ENCODE results near the gene MGRN1. TPM values are rescaled to one million over a fixed set of nuclear protein-coding genes. Genes with fewer than 3 reads are reported as not detected.

MGRN1 gene
- total and polyA plus RNA-seq, 2 of the 13 experiments (the other 11 are each of a cell fraction or from before 2014, with no cell fraction given): 11.9 to 12.6 TPM

GRCh38 chr16:4639899-4640509, 15.4 kb downstream of the MGRN1 start:
- H3K27me3 ChIP-seq (ENCODE audit: control insufficient read depth in 1 of 2, insufficient read depth in 2 of 2, low read length in 2 of 2): no peaks in the 10 kb centered on the region
- 95% methylated on average over 25 of the region's 27 CpGs for WGBS (ENCODE audit: low lambda C conversion rate)
- H3K9me3 ChIP-seq (ENCODE audit: low read length): no peaks in the 10 kb centered on the region
- H3K4me2 ChIP-seq (ENCODE audit: low read depth, low read length): no peak overlapping the region
- no peak for FAIRE-seq
- DNase-seq (ENCODE audit: low spot score): no peak
- H3K9ac ChIP-seq (ENCODE audit: insufficient read depth, low read depth, low read length): no peak overlapping the region
- in situ Hi-C loops (cut with HindIII; ENCODE audit: extremely low pct_ligation_motif_present, low pct_unique_long_range_greater_than_20kb) (no loop called here), intact Hi-C loops (cut with micrococcal nuclease; ENCODE audit: unreplicated experiment) (no loop called here)
- H3K4me1 ChIP-seq (ENCODE audit: insufficient read depth, low read length): peaks cover 27% of the 10 kb centered on the region
- POLR2A ChIA-PET: no interaction called here
- peaks cover 11 to 23% of the 10 kb centered on the region in 2 experiments; a peak in 3 of 5 replicates for H3K36me3 ChIP-seq (replicated peaks in 1 of 2; ENCODE audit: control insufficient read depth in 1 of 2, insufficient read depth in 2 of 2, low read length in 2 of 2)
- no peak overlapping the region for H2AFZ ChIP-seq (ENCODE audit: low read length)
- no peak overlapping the region for H3K4me3 ChIP-seq (replicated peaks in 1 of 3; ENCODE audit: insufficient read depth in 1 of 3, low read depth in 2 of 3, low read length in 3 of 3)
- CTCF ChIA-PET (ENCODE audit: low intra/inter-chr PET ratio, low total read pairs): no interaction called here
- H3K79me2 ChIP-seq (ENCODE audit: insufficient read depth, low read length): peaks cover 65% of the 10 kb centered on the region
- peaks cover 16% of the 10 kb centered on the region; the same call in 1 of the 2 replicates for H4K20me1 ChIP-seq (ENCODE audit: insufficient read depth, low read length)
- no peak overlapping the region for H3K27ac ChIP-seq (ENCODE audit: extremely low read length, insufficient read depth, low read length)
- BruUV-seq (replicated peaks): no TSS peak
- ATAC-seq: no peak
- TF ChIP-seq ONECUT2 (CRISPR knock-in tag; IDR thresholded peaks at IDR 0.05) (no peak), NFE2 (CRISPR knock-in tag; IDR thresholded peaks at IDR 0.05) (no peak), CAMTA2 (CRISPR knock-in tag; IDR thresholded peaks at IDR 0.05; ENCODE audit: borderline replicate concordance) (no peak), TAF1 (CRISPR knock-in tag; IDR thresholded peaks at IDR 0.05) (no peak), HIC2 (CRISPR knock-in tag; IDR thresholded peaks at IDR 0.05; ENCODE audit: low read depth) (no peak), ZFP91 (CRISPR knock-in tag; IDR thresholded peaks at IDR 0.05; ENCODE audit: borderline replicate concordance) (no peak), ZNF788 (CRISPR knock-in tag; IDR thresholded peaks at IDR 0.05; ENCODE audit: borderline replicate concordance) (no peak), ZNF318 (CRISPR knock-in tag; IDR thresholded peaks at IDR 0.05) (no peak), NBN (conservative IDR thresholded peaks at IDR 0.05) (no peak), ZNF138 (CRISPR knock-in tag; IDR thresholded peaks at IDR 0.05; ENCODE audit: low read depth) (no peak), ZNF879 (CRISPR knock-in tag; IDR thresholded peaks at IDR 0.05) (no peak), KLF12 (CRISPR knock-in tag; IDR thresholded peaks at IDR 0.05; ENCODE audit: borderline replicate concordance) (no peak), HNRNPL (IDR thresholded peaks at IDR 0.05; ENCODE audit: low read depth, low read length) (no peak)

Data from HepG2 (cell line).